GM18519 (cell line): Measurements from ENCODE around the gene A2ML1.
"Not testable (repeated sequence)": the region's sequence is repeated elsewhere in the genome, so short reads cannot be mapped to it uniquely, and the experiment has no call there.

Experiments
- ATAC-seq: cut with Tn5 transposase; IDR thresholded peaks from one replicate; pipeline ENCODE4 v1.9.1; 2021; ENCODE audit warnings: mild to moderate bottlenecking, moderate library complexity; ENCODE audit not compliant: unreplicated experiment, low FRiP score

Gene A2ML1

GRCh38 chr12:8847435-8847834, 25.0 kb downstream of the A2ML1 start:
- no peak for ATAC-seq

GRCh38 chr12:8849876-8850275, 27.5 kb downstream of the A2ML1 start:
- no peak for ATAC-seq

- no peak for ATAC-seq
These were observed 29.7 kb downstream of the A2ML1 start for GRCh38 chr12:8852119-8852518.

DNA sequence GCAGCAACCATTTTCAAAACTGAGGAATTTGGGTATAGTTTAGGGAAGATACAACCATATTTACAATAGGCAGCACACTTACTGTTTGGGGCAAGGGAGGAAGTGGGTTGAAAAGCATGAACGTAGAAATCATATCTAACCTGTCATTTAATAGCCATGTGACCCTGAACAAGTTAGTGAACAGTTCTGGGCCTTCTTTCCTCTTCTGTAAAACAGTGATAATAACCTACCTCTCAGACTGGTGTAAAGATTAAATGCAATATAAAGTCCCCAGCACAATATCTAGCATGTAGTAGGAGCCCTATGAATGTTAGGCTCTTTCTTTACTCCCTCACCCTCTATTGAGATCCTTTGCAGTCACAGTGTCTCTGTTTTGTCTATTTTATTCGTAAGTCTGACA, 33.5 kb downstream of the A2ML1 start:
- no peak for ATAC-seq

GRCh38 chr12:8859448-8859847, 37.0 kb downstream of the A2ML1 start:
- ATAC-seq, result not testable (repeated sequence)

GRCh38 chr12:8860165-8860961, 37.9 kb downstream of the A2ML1 start:
- ATAC-seq, result no peak

DNA sequence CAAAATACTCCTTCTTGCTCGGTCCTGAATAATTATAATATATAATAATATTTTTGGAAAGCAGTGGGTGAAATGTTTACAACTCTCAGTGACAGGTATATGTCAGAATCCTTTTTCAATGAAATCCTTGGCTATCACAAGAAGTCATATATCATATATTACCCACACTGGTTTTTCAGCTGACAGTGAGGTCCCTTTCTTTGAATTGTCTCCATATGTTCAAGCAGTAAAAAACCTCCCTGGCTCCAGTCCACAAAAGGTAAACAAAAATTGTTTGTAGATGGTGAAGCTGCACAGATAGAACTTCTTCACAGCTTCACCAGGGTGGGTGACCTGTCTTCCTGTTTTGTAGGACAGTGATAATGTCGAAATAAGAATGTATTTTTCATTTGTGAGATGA, 44.0 kb downstream of the A2ML1 start:
- ATAC-seq, result no peak

DNA sequence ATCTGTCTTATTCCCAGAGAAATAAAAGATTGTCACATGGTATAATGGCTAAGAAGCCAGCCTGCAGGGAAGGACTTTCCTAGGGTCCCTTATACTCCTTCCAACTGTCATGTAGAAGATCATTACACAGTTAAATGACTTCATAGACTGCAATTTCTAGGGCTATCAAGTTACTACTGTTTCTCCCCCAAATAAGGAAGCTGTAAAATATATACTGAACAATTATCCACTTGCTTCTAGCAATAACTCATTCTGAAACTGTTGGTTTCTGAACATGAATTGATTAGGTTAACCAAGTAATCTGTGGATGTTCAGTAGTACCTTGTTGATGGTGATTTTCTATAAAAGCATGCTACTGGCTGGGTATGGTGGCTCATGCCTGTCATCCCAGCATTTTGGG, 44.6 kb downstream of the A2ML1 start:
- ATAC-seq, result no peak

GRCh38 chr12:8867786-8868185, 45.4 kb downstream of the A2ML1 start:
- ATAC-seq, result no peak

GRCh38 chr12:8870586-8870985, 48.2 kb downstream of the A2ML1 start:
- ATAC-seq, result no peak

DNA sequence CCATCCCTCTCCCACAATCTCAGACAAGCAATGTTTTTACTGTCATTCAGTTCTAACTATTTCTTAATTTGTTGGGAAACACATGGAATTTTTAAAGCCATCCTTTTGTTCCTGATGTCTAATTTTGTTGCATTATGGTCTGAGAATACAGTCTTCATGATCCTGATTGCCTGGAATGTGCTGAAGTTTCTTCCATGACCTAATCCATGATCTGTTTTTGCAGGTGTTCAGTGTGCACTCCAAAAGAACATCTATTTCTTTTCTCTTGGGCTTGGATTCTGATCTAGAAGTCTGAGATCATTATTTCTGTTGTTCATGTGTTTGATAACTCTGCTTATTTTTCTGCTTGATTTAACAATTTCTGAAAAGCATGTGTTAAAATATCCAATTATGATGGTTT, 48.6 kb downstream of the A2ML1 start:
- ATAC-seq, result no peak

DNA sequence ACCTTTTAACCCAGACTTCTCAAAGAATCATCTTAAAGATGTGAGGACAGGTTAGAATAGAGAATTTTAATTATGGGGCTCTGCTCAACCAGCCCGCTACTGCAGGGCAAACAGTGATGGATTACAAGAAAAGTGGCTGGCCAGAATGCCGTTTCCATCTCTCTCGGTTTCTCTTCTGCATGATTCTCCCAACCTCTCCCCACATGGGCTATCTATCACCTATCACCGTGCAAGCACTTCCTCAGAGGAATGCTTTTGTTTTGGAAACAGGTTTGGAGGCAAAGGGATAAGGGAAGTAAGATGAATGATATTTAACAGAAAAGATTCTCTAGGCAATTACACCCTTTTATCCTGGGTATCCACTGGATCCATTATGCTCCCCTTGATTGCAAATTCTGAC, 54.5 kb downstream of the A2ML1 start:
- ATAC-seq, result no peak

GRCh38 chr12:8886502-8887284, 64.3 kb downstream of the A2ML1 start:
- ATAC-seq, result no peak

DNA sequence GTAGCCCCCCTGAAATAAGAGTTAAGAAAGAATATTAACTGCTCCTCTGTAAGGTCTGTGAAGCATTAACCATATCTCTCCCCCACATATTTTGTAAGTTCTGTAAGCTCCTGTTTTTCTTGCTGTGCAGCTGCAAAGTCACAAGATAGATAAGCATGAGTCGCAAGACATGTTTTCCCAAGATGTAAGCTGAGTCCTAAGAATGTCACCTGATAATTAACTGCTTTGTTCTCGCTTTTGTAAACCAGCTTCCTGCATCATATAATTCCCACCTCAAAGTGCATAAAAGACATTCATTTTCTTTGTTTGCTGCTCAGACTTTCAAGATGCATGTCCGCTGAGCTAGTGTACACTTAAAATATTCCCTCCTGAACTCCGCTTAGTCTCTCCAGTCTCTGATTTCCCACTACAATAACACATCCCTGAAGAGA, 64.9 kb downstream of the A2ML1 start:
- ATAC-seq, result no peak

DNA sequence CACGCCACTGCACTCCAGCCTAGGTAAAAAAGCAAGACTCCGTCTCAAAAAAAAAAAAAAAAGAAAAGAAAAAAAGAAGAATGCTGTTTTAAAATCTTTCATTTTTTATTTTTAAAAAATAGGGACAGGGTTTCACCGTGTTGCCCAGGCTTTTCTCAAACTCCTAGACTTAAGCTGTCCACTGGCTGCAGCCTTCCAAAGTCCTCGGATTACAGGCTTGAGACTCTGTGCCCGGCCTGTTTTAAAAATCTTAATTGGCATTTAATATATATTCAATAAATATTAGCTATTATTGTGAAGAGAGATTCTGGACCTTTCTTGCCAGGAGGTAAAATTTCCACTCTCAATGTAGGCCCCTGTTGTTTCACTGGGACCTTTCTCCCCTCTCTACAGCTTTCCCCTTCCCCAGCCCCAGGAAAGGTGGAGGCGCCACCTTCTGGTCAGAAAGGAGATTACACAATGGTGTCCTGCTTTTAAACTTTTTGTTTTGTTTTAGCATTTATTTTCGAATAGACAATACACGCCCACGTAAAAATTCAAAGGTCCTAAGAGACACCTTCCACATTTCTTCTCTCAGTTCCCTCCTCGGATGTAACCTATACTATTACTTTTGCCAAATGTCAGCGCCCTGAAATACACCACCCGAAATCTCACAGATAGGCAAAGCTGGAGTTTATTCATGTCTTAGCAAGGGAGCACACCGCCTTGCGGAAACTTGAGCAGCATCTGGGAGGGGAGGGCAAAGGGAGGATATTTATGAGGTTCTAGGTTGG, 68.1 kb downstream of the A2ML1 start:
- ATAC-seq, result no peak

- ATAC-seq, result no peak
These were observed 69.6 kb downstream of the A2ML1 start for GRCh38 chr12:8891976-8892375.

- ATAC-seq, result no peak
These were observed 72.0 kb downstream of the A2ML1 start for GRCh38 chr12:8894378-8894777.

DNA sequence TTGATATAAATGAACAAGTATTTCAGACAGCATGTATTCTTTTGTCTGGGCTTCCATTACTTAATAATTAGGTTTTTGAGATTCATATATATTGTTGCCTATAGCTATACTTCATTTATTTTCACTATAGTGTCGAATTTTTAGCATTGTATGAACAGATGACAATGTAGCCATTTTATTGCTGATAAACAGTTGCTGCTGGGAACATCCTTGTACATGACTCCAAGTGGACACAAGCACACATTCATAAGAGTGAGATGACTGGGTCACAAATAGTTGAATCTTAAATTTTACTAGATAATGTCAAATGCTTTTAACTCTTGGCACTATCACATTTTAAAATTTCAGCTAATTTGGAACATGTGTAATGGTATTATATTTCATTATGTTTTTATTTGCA, 72.6 kb downstream of the A2ML1 start:
- no peak for ATAC-seq

- no peak for ATAC-seq
These were observed 74.7 kb downstream of the A2ML1 start for GRCh38 chr12:8897081-8897480.

DNA sequence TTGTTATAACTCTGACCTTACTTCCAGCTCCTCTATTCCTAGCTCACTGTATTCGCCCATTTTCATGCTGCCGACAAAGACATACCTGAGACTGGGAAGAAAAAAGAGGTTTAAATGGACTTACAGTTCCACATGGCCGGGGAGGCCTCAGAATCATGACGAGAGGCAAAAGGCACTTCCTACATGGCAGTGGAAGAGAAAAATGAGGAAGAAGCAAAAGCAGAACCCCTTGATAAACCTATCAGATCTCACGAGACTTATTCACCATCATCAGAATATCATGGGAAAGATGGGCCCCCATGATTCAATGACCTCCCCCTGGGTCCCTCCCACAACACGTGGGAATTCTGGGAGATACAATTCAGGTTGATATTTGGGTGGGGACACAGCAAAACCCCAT, 77.4 kb downstream of the A2ML1 start:
- no peak for ATAC-seq

DNA sequence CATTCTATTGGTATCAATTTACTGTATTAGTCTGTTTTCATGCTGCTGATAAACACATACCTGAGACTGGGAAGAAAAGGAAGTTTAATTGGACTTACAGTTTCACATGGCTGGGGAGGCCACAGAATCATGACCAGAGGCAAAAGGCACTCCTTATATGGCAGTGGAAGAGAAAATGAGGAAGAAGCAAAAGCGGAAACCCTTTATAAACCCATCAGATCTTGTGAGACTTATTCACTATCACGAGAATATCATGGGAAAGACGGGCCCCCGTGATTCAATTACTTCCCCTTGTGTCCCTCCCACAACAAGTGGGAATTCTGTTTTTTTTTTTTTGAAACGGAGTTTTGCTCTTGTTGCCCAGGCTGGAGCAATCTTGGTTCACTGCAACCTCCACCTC, 80.3 kb downstream of the A2ML1 start:
- not testable (repeated sequence) for ATAC-seq
